AG09309 (cell line): Measurements from ENCODE around the gene TMEM14A.
A peak's percentile ranks its signal among the peaks of the same experiment; 100 is the strongest.

Source experiments
- DNase-seq: peaks from one replicate; pipeline ENCODE4 v3.0.0-alpha.2; 2010; ENCODE audit warnings: low read depth
- H3K4me3 ChIP-seq: 2 replicates; pipeline ENCODE4 v1.5.1; 2011; ENCODE audit warnings: mild to moderate bottlenecking, low read depth, low read length, moderate library complexity; ENCODE audit not compliant: control insufficient read depth
- TF ChIP-seq, protein P1 (sequence below): IDR thresholded peaks from 2 replicates; pipeline ENCODE4 v1.5.1; 2011; ENCODE audit warnings: mild to moderate bottlenecking, low read depth, low read length, inconsistent platforms; ENCODE audit not compliant: insufficient read depth, control insufficient read depth; ENCODE audit errors: missing control alignments

The TMEM14A gene

DNA sequence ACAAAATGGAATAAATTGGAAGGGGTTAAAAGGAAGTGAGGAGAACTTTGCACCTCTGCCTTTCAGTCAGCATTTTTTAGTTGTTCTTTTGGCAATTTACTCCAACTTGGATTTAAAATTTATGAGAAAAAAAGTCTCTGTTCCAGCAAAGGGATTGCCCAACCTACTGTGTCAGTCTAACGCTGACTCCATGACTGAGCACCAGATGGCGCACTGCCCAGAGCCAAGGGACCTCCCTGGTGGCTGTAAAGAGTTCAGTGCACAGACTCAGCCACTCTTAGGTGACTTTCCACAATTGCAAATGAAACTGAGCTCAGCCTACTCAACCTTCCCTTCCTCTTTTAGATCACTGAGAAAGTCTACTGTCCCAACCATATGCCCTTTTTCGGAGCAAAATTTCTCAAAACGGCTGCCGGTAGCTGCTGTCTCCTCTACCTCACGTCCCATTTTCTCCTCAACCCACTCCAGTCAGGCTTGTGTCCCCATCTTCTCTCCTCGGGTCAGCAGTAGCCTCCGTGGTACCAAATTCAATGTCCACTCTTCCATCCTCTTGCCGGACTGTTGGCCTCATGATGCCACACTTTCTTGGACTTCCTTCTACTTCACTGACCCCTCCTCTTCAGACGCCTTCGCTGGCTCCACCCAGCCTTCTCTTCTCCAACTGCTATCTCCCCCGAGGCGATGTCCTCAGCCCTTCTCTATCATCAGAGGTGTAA is 53.7 kb downstream of the TMEM14A start:
- H3K4me3 ChIP-seq = no peak overlapping the region
- TF ChIP-seq, protein P1, sequence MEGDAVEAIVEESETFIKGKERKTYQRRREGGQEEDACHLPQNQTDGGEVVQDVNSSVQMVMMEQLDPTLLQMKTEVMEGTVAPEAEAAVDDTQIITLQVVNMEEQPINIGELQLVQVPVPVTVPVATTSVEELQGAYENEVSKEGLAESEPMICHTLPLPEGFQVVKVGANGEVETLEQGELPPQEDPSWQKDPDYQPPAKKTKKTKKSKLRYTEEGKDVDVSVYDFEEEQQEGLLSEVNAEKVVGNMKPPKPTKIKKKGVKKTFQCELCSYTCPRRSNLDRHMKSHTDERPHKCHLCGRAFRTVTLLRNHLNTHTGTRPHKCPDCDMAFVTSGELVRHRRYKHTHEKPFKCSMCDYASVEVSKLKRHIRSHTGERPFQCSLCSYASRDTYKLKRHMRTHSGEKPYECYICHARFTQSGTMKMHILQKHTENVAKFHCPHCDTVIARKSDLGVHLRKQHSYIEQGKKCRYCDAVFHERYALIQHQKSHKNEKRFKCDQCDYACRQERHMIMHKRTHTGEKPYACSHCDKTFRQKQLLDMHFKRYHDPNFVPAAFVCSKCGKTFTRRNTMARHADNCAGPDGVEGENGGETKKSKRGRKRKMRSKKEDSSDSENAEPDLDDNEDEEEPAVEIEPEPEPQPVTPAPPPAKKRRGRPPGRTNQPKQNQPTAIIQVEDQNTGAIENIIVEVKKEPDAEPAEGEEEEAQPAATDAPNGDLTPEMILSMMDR = peak; percentile 65
- DNase-seq = no peak

GRCh38 chr6:52725143-52725534 is 54.2 kb downstream of the TMEM14A start:
- DNase-seq = no peak
- TF ChIP-seq, protein P1 = no peak
- no peak overlapping the region for H3K4me3 ChIP-seq

- no peak for DNase-seq
- no peak overlapping the region for H3K4me3 ChIP-seq
- TF ChIP-seq, protein P1 = no peak
Measured at GRCh38 chr6:52725535-52726192, 54.8 kb downstream of the TMEM14A start.

DNA sequence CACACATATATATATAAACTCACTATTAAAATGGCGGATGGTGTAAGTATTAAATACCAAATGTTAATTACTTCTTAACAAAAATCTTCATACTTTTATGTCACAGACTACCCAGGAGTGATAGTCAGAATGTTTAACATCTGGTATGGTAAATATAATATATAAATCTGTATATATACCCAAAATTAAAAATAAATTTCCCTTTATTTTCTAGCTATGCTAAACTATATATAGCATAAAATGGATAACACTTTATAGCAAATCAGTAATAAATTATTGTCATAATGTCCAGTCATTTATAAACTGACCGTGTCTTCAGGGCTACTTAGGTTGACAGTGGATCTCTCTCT is 55.3 kb downstream of the TMEM14A start:
- DNase-seq = no peak
- H3K4me3 ChIP-seq = no peak overlapping the region
- TF ChIP-seq, protein P1 = no peak

- no peak overlapping the region for H3K4me3 ChIP-seq
- TF ChIP-seq, protein P1 = no peak
- DNase-seq = no peak
Measured at GRCh38 chr6:52726741-52727535, 56.0 kb downstream of the TMEM14A start.

DNA sequence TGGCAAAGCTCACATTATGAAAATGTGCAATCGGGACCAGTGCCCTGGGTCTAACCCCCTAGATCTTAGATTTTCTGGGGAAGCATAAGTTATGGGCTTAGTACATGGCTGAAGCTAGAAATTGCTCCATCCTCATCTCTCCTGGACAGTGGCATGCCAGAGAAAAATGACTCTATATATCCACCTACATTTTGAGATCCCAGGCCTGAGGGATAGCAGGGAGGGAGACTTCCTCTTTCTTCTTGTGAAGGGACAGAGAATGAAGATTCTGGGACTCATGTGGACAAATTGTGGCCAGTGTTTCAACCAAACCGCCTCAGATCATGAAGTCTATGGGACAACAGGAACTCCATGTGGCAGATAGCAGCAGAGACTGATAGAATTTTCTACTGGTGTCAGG is 57.0 kb downstream of the TMEM14A start:
- no peak overlapping the region for H3K4me3 ChIP-seq
- no peak for DNase-seq
- TF ChIP-seq, protein P1 = no peak
